ELR (cell line): Measurements from ENCODE around the gene ZNF333.
"Not testable (repeated sequence)": the region's sequence is repeated elsewhere in the genome, so short reads cannot be mapped to it uniquely, and the experiment has no call there.

Experiments
- DNase-seq: peaks from one replicate; pipeline ENCODE4 v3.0.0-alpha.2; 2015; ENCODE audit warnings: low read depth

The ZNF333 gene

DNA sequence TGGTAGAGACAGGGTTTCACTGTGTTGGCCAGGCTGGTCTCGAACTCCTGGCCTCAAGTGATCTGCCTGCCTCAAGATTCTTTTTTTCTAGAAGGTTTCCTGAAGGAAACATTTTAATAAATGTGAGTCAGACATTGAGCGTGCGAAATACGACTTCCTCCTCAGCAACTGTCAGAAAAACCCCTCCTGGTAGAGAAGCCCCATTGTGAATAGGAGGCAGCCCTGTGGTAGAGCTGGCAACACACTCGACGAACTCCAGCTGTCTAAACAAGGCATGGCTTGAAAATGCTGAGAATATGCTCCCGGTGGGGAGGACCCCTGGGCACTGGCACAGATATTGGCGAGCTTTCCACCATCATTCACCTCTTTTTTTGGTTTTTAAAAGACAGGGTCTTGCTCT, 9.8 kb downstream of the ZNF333 start:
- no peak for DNase-seq

DNA sequence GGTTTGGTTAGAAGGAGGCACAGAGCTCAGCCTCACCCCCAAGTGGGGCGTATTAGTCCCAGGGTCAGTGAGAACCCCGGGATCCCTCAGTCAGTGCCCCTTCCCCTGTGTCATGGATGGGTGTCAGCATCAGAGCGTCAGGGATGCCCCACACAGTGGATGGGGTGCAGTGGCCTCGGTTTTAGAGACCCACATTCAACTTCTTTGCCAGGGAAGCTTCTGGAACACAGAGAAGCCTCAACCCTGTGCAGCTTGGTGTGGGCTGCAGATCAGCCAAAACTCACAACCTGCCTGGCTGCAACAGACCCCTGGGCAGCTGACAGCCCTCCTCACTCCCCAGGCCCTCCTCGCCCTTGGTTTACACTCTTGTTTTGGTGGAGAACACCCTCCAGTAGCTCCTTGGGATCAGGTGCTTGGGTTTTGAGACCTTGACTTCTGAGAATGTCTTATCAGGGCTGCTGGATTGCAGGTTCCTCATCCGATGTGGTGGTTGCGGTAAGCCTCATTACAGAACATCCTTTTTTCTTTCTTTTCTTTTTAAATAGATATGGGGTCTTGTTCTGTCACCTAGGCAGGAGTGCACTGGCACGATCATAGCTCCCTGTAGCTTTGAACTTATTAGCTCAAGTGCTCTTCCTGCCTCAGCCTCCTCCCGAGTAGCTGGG, 11.0 kb downstream of the ZNF333 start:
- no peak for DNase-seq

DNA sequence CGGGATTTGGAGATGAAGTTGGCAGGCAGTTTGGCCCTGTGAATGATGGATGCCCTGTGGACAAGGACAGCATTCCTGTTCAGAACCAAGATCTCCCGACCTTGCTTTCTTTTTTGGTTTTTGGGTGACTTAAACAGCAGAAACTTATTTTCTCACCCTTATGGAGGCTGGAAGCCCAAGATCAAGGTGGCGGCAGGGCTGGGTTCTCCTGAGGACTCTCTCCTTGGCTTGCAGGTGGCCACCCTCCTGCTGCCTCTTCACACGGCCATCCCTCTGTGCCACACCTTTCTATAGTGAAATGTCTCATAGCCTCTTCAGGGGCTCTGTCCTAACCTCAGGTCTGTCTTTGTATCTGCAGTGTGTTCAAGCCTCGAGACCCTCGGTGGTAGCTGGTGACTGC, 14.0 kb downstream of the ZNF333 start:
- DNase-seq: no peak

DNA sequence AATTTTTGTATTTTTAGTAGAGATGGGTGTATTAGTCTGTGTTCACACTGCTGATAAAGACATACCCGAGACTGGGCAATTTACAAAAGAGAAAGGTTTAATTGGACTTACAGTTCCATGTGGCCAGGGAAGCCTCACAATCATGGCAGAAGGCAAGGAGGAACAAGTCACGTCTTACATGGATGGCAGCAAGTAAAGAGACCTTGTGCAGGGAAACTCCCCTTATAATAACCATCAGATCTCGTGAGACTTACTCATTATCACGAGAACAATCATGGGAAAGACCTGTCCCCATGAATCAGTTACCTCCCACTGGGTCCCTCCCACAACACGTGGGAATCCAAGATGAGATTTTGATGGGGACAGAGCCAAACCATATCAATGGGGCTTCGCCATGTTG, 14.6 kb downstream of the ZNF333 start:
- DNase-seq: no peak

DNA sequence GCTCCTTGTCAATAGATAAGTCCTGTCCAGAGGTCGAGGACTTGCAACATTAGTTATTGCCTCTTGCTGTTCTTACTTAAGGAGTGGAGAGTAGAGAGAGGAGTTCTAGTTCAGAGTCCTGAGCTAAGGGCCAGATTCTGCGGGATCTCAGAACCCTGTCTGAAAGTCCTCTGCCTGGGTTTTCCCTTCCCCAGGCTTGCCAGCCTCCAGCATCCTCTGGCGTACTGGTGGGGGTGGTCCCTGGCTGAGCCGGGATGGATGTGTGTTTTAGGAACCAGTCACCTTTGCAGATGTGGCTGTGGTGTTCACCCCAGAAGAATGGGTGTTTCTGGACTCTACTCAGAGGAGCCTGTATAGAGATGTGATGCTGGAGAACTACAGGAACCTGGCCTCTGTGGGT, 26.0 kb downstream of the ZNF333 start:
- DNase-seq: no peak

DNA sequence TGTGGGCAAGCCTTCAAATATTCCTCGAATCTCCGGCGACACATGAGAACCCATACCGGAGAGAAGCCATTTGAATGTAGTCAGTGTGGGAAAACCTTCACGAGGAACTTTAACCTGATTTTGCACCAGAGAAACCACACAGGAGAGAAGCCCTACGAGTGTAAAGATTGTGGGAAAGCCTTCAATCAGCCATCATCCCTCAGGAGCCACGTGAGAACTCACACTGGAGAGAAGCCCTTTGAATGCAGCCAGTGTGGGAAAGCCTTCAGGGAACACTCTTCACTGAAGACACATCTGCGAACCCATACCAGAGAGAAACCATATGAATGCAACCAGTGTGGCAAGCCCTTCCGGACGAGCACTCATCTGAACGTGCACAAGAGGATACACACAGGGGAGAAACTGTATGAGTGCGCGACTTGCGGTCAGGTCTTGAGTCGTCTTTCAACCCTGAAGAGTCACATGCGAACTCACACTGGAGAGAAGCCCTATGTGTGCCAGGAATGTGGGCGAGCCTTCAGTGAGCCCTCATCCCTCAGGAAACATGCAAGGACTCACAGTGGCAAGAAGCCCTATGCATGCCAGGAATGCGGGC, 28.8 kb downstream of the ZNF333 start:
- no peak for DNase-seq

DNA sequence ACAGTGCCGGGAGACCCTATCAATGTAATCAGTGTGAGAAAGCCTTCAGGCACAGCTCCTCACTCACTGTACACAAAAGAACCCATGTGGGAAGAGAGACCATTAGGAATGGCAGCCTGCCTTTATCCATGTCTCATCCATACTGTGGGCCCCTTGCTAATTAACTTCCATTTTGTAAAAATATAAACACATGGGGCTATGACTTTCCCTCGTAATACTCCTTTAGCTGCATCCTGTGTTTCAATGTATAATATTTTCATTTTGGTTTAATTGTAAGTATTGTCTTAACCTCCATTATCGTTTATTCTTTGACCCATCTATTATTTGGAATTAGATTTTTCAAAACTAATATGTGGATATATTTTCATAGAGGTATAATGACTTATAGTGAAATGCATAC, 29.3 kb downstream of the ZNF333 start:
- no peak for DNase-seq

DNA sequence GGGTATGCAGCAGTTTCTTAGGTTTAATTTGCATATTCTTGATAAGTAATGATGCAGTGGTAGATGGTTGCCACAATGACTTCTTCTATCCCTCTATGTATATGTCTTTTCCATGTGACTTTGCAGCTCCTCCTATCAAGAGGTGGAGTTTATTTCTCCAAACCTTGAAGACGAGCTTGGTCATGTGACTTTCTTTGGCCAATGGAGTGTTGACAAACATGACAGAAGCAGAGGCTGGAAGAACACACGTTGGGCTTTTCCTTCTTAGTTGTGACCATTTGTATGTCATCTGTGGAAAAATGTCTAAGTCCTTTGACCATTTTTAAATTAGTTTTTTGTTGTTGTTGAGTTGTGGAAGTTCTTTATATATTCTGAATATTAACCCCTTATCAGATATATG, 32.3 kb downstream of the ZNF333 start:
- DNase-seq: no peak

DNA sequence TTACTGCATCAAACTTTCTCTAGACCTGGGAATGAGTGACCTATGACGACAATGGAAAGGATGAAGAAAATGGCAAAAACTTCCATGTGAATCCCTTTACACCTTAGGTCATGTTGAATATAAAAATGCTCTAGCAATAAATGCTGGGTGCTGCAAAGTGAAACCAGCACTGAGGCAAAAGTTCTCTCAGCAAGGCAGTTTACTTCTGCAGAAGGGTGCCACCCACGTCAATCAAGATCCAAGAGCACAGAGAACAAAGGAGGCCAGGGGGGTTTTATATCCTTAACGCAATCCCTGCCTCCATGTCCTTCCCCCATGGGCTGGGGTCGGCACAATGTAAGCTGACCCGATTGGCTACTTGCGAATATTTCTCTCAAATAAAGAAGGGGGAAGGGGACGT, 38.7 kb downstream of the ZNF333 start:
- no peak for DNase-seq

DNA sequence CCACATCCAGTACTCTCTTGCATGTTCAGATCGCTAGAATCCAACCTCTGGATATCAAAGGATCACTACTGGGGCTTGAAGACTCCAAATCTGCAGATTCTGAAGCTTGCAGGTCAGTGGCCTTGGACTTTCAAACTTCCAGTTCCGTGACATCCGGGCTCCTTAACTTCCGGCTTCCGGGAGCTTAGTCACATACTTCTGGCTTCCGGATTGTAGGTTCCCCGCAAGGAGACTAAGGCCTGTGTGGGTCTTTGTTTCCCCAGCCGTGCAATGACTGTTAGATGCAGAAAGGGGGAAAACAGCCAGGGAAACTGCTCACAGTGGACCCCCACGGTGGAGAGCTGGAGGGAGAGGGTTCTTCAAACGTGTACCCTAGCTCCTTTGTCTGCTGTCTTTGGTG, 41.4 kb downstream of the ZNF333 start:
- DNase-seq: no peak

DNA sequence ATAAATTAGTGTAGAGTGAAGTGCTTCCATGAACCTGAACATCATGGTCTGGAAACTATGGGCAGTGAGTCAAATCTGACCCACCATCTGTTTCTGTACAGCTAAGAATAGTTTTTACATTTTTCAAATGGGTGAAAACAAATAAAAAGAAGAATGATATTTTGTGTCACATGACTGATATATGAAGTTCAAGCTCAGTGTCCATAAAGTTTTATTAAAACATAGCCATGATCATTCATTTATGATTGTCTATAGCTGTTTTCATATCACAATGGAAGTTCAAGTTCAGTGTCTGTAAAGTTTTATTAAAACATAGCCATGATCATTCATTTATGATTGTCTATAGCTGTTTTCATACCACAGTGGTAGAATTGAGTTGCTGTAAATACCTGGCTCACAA, 42.7 kb downstream of the ZNF333 start:
- no peak for DNase-seq

DNA sequence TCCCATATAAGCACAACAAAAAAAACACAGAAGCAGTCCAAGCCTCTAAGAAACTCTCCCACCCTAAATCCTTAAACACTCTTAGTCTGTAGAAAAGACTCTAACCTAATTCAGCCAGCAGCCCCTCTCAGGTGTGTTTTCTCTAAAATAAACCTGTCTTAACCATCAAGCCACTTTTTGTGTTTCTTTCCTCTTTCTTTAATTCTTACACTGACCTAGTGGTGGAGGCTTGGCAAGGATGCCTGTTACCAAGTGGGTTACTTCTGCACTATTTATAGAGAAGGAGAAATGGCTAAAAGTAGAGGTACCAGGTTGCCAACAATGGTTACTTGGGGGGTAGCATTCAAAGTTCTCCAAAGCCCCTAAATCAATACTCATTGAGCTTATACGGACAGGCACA, 43.7 kb downstream of the ZNF333 start:
- no peak for DNase-seq

DNA sequence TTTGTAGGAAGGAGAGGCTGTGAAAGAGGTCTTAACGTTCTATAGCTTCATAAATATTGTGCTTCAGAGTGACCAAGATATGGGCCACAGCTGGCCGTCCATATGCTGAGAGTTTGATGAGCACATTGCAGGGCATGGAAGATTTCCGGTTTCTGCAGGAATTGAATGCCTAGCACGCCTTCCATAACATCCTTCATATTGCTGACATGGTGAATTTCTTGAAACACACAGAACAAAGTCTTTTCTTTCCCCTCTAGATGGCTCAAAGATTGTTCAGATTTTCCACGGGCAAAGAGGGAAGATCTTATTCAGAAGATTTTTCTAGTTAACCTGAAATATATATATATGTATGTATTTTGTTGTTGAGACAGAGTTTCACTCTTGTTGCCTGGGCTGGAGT, 46.1 kb downstream of the ZNF333 start:
- DNase-seq: no peak

DNA sequence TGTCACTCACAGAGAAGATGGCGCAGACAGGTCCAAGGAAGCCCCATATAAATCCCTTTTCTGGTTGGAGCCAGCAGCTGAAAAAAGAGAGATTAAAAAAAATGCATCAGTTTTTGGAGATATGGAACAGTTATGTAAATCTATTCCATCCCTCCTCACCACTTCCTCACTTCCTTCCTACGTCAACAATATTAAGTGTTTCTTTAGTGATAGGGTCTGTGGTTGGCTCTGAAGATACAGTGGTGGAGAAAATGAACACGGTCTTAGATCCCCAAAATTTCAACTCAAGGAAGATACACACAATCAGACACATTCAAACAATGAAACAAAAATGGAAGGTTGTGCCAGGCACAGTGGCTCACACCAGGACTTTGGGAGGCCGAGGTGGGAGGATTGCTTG, 57.0 kb downstream of the ZNF333 start:
- no peak for DNase-seq

DNA sequence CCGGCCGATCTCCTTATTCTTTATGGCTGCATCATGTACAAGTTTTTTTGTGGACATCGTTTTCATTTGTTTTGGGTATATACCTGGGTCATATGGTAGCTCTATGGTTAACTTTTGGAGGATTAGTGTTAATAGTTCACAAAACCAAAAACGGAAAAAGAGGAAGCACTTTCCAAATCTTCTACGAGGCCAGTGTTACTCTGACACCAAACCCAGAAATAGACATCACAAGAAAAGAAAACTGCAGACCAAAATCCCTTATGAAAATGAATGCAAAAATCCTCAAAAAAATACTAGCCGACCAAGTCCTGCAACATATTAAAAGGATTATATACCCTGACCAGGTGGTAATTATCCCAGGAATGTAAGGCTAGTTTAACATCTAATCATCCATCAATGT, 58.8 kb downstream of the ZNF333 start:
- DNase-seq: no peak

DNA sequence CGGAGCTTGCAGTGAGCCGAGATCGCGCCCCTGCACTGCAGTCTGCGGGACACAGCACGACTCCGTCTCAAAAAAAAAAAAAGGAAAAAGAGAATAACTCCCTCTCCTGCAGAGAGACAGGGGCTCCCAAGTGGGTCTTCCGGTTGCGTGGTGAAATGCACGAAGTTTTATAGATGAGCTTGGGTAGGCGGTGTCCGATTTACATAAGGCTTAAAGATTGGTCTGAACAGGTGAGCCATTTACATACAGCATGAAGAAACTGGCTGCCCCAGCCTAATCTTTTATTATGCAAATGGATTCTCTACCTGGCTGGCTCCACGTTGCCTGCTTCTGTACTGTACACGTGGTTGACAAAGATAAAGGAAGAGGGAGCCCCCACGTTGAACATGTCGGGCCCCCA, 69.0 kb downstream of the ZNF333 start:
- no peak for DNase-seq

DNA sequence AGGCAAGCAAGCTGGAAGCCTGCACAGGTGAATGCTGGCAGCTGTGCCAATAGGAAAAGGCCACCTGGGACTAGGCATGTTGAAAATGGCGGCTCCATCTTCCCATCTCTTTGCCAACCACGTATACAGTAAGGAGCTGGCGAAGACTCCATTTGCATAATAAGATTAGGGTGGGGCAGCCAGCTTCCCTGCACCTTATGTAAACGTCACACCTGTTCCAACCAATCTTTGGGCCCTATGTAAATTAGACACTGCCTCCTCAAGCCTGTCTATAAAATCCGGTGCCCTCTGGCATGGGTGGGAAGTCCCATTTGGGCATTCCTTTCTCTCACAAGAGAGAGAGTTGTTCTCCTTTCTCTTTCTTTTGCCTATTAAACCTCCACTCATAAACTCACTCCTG, 71.8 kb downstream of the ZNF333 start:
- no peak for DNase-seq

DNA sequence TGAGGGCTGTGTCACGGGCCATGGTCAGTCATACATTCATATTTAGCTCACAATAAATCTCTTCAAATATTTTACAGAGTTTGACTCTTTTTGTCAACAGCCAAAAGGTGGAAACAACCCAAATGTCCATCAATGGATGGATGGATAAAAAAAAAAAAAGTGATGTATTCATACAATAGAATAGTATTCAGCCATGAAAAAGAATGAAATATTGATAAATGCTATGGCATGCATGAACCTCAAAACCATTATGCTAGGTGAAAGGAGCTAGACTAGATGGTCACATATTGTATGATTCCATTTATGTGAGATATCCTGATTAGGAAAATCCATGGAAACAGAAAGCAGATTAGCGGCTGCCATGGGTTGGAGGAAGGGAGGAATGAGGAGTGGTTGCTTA, 72.3 kb downstream of the ZNF333 start:
- DNase-seq: no peak

DNA sequence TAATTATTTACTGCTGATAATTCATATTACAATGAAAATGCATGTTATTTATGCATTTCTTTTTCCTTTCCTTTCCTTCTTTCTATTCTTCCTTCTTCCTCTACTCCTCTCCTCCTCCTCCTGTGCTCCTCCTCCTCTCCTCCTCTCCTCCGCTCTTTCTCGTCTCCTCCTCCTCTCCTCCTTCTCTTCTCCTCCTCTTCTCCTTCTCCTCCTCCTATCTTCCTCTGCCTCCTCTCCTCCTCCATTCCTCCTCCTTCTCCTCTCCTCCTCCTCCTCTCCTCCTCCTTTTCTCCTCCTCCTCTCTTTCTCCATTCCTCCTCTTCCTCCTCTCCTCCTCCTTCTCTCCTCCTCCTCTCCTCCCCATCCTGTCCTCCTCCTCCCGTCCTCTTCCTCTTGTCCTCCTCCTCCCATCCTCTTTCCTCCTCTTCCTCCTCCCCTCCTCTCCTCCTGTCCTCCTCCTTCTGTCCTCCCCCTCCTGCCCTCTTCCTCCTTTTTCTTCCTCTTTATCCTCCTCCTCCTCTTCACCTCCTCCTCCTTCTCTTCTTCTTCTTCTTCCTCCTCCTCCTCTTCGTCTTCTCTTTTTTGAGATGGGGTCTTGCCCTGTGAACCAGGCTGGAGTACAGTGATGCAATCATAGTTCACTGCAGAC, 73.8 kb downstream of the ZNF333 start:
- no peak for DNase-seq

DNA sequence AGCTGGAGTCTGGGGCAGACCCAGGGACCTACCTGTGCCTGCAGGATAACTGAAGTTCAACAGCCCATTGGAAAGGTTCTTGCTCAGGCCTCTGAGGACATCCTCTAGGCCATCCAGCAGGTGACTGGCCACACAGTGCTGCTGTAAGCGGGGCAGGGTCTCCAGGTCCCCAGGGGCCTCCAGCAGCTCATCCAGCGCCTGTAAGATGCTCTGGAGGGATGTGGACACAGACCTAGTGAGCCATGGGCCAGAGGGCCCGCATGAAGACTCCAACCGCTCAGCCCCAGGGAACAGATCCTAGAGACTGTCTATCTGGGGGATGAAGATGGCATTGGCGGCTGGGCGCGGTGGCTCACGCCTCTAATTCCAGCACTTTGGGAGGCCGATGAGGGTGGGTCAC, 74.6 kb downstream of the ZNF333 start:
- DNase-seq: no peak

DNA sequence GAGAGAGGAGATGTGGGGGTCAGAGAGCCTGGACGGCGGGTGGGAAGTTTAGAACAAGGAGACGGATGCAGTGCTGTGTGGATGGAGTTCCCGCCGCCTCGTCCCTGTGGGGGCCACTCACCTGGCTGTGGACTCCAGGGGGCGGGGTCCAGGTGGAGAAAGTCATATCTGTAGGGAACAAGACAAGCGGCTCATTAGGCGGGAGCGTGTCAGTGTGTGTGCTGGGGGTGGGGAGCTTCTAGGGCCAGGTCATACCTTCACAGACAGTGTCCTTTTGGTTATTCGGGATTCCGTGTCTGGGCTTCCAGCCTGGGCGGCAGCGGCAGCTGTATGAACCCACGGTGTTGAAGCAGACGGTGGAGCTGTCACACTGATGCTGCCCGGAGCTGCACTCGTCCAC, 75.6 kb downstream of the ZNF333 start:
- not testable (repeated sequence) for DNase-seq

DNA sequence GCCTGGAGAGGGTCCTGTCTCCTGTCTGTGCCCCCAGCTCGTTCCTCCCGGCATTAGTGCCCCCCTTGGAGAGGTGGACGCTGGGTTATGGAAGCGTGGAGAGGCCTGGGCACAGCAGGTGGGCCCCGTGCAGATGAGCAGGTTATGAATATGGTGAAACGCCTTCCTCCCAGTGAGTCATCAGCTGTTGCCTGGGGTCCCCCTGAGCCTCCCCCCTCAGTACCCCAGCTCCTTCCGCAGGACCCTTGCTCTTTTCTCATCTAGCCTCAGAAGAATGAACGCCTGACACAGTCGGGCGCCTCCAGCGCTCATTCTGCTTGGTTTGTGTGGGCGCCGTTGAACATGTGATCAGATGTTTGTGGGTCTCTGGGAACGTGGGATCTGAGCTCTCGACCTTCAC, 76.0 kb downstream of the ZNF333 start:
- DNase-seq: not testable (repeated sequence)

DNA sequence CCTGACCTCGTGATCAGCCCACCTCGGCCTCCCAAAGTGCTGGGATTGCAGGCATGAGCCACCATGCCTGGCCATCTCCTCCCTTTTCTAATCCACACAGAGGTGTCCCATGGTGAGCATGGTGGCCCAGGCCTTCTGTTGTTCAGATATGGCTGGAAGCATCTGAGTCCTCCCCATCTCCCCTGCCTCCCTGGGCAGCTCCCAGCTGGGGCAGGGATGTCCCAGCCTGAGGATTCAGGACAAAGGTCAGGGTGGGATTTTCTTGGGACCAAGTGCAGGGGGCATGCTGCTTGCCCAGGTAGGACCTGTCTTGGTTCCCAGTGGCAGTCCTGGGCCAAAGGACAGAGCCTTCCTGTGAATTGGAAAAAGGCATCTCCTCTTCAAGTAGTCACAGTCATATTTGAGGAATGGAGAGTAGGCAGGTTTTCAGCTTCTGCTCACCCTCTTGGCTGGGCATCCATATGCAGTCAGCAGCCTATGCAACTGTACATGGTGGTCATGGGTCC, 77.7 kb downstream of the ZNF333 start:
- no peak for DNase-seq

DNA sequence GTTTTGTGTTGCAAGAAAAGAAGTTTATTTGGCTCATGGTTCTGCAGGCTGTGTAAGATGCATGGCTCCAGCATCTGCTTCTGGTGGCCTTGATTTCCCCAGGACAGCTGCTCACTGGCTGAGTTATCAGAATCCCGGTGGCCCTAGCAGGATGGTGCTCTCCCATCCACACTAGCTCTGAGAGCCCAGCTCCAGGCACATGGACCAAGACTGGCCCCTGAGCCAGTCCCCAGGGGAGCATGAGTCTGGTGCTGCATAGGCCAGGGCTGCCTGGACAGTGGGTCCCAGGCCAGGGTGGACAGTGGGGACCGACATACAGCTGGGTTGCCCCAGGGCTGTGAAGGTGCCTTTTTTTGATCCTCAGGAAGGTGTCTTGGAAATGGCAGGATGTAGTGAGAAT, 78.2 kb downstream of the ZNF333 start:
- no peak for DNase-seq
